ENCODE results near the gene PBX2.

- TF ChIP-seq, protein P1, sequence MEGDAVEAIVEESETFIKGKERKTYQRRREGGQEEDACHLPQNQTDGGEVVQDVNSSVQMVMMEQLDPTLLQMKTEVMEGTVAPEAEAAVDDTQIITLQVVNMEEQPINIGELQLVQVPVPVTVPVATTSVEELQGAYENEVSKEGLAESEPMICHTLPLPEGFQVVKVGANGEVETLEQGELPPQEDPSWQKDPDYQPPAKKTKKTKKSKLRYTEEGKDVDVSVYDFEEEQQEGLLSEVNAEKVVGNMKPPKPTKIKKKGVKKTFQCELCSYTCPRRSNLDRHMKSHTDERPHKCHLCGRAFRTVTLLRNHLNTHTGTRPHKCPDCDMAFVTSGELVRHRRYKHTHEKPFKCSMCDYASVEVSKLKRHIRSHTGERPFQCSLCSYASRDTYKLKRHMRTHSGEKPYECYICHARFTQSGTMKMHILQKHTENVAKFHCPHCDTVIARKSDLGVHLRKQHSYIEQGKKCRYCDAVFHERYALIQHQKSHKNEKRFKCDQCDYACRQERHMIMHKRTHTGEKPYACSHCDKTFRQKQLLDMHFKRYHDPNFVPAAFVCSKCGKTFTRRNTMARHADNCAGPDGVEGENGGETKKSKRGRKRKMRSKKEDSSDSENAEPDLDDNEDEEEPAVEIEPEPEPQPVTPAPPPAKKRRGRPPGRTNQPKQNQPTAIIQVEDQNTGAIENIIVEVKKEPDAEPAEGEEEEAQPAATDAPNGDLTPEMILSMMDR (IDR thresholded peaks at IDR 0.05; ENCODE audit: borderline replicate concordance, extremely low read depth, low read length, poor library complexity, severe bottlenecking), result no peak
- TF ChIP-seq EZH2 (IDR thresholded peaks at IDR 0.05; ENCODE audit: borderline replicate concordance, low read depth, low read length, severe bottlenecking), result no peak
Observed at GRCh38 chr6:32194388-32194787, 4.4 kb upstream of the PBX2 start.

Measured in DND-41 (cell line).